CD4-positive, alpha-beta T cell treated with Interleukin-2 at 100 ng/mL for 4 hours (primary cell): ENCODE results near the gene PTGER2.

Experiments
- DNase-seq: peaks from one replicate; pipeline ENCODE4 v3.0.0-alpha.2; 2020; ENCODE audit warnings: low spot score

The PTGER2 gene

DNA sequence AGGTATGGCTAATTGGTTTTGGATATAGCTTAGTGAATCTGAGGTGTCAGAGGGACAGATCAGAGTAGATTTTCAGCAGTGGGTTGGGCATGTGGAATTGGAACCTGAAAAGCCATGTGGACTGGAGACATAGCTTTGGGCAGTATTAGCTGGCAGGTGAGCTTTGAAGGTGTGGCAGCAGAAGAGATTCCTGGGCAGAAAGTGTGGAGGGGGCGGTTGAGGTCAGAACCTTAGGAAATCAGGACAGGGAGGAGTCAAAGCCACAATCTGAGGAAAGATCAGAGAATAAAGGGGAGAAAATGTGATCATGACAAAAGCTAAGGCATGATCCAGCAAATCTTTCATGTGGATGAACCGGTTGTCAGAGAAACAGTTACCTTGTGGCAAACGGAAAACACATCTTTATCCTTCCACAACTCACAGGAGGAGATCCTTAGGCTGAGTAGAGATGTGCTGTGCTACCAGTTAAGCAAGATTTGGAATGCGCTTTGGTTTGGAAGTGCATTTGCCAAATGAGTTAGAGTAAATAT lies 56.4 kb downstream of the PTGER2 start:
- DNase-seq = no peak

DNA sequence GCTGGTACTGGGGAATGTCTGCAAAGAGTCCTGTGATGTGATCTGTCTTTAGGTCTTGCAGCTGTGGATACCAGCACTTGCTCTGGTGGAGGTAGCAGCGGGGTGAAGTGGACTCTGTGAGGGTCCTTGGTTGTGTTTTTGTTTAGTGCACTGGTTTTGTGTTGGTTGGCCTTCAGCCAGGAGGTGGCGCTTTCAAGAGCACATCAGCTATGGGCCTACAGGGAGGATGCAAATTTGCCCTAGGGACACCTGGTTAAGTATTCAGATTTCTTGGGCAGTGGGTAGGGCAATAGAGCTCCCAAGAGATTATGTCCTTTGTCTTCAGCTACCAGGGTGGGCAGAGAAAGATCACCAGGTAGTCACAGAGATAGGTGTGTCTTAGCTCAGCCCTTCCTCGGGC lies 63.8 kb downstream of the PTGER2 start:
- DNase-seq = no peak
